ENCODE data around the gene TRIP12.
A peak's percentile ranks its signal among the peaks of the same experiment; 100 is the strongest.
"Not testable (repeated sequence)": the region's sequence is repeated elsewhere in the genome, so short reads cannot be mapped to it uniquely, and the experiment has no call there.

TRIP12 gene

DNA sequence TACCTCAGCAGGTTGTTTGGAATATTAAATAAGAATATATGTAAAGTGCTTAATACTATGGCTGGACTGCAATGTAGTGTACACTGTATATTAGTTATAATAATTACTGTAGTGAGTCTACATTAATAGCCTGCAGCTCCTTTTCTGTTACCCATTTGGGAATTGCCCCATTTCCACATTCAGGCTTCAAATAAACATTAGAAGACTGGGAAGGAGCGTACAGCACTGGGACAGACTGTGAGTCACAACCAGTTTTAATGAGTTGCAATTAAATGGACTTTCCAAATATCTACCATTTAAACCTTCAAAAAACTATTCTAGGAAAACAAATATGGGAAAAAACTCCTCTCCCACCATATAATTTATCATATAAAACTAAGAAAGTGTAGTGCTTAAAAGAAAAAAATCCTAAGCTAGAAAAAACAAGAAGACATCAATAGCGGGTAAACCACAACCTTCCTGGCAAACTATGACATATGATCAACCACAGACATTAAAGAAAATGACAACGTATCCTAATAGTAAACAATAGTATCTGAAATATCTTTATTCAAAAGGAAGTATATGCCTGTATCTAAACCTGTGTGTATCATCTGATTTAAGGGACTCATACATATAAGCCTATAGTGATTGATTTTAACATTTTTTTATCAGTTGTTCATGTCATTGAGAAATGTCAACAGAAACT is 86.1 kb downstream of the TRIP12 start:
- DNase-seq (ENCODE audit: low spot score) (no peak), FAIRE-seq (no peak)

DNA sequence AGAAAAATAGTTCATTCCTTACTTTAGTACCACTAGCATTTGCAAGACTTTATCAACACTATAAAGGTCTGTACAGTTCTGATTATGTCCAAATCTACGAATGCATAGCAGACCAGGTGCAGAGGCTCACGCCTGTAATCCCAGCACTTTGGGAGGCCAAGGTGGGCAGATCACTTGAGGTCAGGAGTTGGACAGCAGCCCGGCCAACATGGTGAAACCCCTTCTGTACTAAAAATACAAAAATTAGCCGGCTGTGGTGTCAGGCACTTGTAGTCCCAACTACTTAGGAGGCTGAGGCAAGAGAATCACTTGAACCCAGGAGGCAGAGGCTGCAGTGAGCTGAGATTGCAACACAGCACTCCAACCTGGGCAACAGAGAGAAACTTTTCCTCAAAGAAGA is 87.4 kb downstream of the TRIP12 start:
- FAIRE-seq; DNase-seq (ENCODE audit: low spot score): not testable (repeated sequence)

DNA sequence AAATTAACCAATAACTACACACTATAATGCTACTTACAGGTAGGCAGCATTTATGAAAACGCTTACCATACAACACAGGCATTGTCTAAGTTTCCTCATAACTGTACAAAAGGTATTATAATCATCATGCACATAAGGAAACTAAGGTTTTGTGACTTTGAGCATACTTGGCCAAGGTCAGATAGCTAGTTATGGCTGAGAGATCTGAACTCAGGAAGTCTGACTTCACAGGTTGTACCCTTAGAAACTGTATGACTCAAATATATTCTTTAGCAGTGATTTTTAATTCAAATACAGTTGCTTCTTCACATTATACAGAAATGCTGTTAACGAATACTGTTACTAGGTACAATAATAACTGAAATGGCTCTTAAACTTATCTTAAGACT is 89.3 kb downstream of the TRIP12 start:
- DNase-seq (ENCODE audit: low spot score), result no peak
- no peak for FAIRE-seq

DNA sequence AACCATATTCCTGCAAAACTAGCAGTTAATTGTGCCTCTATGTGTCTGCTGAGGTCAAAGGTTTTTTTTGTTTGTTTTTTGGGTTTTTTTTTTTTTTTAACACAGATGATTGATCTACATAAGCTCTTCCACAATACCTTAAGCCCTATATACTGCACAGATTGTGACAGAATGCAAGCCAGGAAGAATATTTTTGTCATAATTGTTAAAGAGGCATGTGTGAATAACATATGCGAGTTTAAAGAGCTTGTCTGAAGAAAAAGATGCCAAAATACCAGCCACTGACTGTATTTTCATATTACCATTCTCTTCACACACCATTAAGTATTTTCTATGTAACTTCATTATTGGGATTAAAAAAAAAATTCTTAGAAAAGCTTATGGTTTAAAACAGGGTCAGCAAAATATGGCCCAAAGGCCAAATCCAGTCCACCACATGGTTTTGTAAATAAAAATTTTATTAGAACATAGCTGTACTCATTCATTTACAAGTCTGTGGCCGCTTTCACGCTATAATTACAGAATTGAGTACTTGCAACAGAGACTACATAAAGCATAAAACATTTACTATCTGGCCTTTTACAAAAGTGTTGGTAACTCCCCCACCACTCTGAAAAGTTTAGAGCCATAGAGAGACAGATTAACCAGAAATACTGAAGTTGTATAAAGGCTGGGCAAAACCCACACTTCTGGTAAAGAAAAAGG is 89.9 kb downstream of the TRIP12 start:
- no peak for FAIRE-seq
- DNase-seq (ENCODE audit: low spot score), result no peak

DNA sequence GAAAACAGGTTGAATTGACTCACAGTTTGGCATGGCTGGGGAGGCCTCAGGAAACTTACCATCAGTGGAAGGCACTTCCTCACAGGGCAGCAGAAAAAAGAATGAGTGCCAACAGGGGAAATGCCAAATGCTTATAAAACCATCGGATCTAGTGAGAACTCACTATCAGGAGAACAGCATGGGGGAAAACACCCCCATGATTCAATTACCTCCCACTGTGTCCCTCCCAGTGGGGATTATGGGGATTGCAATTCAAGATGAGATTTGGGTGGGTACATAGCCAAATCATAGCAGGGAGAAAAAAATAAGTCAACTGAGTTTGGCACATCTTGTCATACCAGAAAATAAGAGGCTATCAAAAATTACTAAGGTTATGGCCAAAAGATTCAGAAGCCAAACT is 96.3 kb downstream of the TRIP12 start:
- DNase-seq (ENCODE audit: low spot score), result no peak
- no peak for FAIRE-seq

DNA sequence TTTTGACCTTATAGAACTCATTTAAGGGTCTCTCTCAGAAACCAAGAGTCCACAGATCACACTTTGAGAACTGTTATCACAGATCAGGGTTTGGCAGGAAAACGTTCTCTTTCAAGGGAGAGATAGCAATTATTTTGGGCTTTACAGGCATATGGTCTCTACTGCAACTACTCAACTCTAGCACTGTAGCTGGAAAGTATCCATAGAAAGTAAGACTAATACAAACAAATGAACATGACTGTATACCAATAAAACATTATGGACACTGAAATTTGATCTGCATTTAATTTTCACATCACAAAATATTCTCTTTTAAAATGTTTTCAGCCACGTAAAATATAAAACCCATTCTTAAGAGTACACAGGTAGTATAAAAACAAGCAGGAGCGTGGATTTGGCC is 100.5 kb downstream of the TRIP12 start:
- FAIRE-seq, result no peak
- no peak for DNase-seq (ENCODE audit: low spot score)

DNA sequence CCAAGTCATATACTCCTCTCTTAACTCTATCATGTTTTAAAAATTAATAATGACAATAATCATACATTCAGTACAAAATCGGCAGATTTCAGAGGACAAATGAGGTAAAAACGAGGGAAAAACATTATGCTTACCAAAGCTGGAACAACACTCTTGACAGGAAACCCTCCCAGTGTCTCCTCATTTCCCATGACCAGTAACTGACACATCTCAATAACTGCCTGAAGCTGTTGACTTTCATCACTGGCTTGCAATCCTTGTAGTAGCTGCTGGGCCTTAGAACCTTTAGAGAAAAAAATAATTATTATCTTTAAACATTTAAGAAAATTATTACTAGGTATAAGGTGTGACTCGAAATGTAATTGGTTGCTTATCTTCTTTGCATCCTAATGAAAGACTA is 103.6 kb downstream of the TRIP12 start:
- FAIRE-seq (no peak), DNase-seq (ENCODE audit: low spot score) (no peak)

DNA sequence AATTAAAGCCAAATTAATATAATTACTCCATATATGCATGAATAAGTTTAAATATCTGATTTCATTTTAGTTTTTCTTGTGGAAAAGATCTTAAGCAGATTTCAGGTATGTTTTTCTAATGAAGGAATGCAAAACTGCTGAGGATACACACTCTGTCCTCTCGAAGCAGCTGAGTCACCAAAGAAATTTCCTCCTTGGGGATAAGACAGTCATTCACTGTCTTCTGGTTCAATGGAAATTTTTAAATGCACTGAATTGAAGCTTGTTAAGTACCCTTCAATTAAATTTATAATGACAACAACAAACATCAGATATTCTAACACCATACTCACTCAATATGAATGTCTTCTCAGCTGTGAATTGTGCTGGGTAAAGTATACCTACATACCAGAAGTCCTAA is 106.0 kb downstream of the TRIP12 start:
- DNase-seq (ENCODE audit: low spot score) (no peak), FAIRE-seq (no peak)

DNA sequence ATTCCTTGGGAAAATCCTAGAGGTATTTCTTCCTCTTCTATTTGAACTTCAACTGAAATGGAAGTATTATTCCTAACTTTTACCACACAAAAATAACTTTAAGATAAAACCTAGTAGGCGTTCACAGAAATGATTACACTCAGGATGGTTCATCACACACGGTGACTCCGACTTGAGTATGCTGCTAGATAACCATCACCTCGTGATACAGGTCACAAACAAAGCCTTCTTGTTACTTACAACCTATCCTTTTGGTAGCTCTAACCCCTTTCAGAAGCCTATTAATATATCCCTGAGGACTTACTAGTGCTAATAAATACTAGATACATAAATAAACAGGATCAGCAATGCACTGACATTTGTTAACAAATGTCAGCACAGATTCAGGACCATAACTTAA is 106.5 kb downstream of the TRIP12 start:
- DNase-seq (ENCODE audit: low spot score), result no peak

DNA sequence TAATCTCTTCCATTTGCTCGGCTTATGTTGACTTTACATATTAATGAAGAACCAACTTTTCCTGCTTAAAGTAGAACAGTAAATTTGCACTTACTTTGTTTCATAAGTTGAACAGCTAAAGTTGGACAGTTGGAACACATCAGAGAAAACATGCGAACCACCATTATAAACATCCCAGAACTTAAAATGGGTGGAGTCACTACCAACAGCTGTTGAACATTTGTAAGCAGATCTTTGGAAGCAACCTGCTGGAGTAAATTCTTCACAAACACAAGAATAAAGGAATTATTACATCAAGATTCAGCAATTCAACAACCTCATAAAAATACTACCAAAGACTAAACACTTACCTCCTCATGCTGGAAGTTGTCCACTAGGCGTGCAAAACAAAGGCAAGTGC is 111.0 kb downstream of the TRIP12 start:
- FAIRE-seq (no peak), DNase-seq (ENCODE audit: low spot score) (no peak)

More for the DNA sequence above, 106.5 kb downstream of the TRIP12 start:
- no peak for FAIRE-seq

DNA sequence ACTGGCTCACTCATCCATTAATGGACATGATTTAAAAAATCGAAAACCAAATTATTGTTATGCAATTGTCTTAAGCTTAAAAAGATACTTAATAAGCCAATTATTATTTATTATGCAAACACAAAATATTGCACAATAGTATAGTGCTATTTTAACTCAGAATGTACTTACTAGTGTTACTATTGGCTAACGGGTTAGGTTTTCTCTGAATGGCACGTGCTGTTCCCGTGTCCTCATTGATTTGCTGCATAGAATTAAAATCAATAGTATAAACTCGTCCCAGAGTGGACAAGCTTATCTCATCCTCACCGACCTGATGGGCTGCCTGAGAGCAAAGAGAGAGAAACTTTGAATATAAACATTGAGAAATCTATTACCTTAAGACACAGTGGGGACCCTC is 116.2 kb downstream of the TRIP12 start:
- DNase-seq (ENCODE audit: low spot score), result no peak
- no peak for FAIRE-seq

DNA sequence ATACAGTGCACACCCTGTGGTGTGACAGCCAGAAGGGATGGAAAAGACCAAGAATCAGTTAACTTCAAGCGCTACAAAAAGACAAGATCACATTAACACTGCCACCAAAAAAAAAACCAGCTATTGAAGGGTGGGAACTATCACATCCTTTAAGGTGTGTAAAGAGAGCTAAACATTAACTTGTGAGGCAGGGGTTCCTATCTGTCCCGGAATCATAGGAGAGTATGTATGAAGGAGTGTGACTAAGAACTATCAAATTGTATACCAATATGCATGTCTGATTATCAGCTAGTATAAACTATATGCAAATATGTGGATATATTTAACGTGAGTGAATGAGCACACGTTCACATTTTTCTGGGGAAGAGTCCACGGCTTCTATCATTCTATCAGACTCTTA is 119.0 kb downstream of the TRIP12 start:
- FAIRE-seq, result no peak
- DNase-seq (ENCODE audit: low spot score), result no peak

DNA sequence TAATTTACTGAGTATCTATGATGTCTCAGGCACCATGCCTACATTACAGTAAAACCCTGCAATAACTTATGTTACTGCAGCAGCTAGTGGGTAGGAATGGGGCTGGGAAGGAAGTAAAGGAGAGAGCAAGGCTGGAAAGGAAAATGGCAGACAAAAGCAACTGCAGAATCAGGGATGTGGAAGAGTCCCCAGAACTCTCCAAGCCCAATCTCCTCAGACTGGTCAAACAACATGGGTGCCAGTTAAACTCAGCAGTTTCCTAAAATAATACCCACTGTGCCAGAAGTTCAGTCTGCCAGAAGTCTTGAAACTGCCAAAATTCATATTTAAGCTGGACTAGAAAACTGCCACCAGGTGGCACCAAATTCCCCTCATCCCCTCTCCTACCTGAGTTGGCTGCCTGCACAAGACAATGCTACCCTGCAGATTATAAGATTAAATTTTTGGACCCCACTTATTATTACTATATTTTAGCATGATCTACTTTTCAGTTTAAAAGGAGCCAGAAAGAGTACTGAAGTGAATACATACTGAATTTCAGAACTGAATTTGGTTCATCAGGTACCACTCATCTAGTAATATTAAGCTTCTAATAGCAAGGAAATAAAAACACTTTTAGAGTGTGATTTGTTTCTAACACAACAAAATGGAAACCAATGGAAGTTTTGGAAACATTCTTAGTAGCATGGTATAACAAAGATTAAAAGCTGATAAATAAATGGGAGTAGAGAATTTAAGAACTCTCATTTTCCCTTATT is 120.6 kb downstream of the TRIP12 start:
- FAIRE-seq (no peak), DNase-seq (ENCODE audit: low spot score) (peak; percentile 54)

DNA sequence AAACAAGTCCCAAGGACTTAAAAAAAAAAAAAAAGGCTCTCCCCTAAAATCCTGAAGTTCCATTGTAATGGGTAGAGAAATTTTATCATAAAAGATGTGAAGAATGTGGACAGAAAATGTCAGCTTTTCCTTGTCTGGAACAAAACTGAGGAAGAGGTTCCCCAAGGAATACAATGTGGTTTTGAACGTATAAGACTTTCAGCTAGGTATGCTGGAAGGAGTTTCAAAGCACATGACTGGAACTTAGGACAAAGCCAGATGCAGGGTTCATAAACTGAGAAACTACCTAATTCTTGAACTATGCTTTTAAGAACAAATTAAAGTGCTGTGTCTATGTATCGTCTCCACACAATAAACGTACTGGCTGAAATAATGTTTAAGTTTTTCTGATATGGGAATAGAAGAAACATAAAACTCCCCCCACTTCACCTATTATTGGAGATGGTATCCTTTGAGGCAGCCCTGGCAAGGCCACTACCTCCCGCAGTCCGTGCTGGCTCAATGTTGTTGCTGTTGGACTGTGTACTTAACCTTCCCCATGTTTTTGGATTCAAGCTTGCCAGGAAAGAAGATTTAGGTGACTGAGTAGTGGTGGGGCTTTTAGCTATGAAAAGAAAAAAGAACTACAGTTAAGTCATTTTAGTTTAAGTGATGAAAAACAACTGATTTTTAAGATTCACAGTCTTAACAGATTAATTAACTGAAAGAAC is 123.2 kb downstream of the TRIP12 start:
- FAIRE-seq (no peak), DNase-seq (ENCODE audit: low spot score) (no peak)

DNA sequence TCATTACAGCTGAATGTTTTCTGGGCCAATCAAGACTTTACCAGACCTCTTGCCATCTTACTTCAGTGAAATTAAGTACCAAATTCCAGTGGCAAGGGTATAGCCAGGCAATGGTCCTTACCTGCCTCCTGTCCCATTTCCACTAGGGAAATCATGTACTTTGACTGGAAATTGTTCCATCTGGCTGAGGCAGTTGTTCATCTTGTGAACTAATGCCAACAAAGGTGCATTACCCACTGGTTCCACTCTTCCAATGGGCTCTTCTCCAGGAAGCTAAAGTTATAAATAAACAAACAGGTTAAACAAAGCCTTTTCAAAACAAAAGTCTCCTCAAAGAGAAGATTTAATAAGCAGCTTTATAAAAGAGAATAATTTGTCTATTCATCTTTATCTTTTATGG is 126.8 kb downstream of the TRIP12 start:
- no peak for FAIRE-seq
- DNase-seq (ENCODE audit: low spot score), result no peak

DNA sequence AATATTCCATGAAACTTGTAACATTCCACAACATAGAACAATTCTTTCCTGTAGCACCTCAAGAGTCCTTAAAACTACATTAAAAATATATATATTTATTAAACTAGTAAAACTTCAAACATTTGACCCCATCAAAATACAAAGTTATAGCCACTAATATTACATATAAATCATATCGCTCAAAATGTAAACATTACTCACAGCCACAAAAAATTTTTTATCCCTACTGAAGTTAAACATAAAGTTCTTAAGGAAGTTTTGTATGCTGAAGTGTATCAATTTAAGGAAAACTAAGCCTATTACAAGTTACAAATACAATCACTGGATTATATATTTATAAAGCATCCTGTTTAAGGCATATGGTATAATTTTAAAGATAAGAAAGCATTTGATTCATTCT is 127.2 kb downstream of the TRIP12 start:
- FAIRE-seq (no peak), DNase-seq (ENCODE audit: low spot score) (no peak)

DNA sequence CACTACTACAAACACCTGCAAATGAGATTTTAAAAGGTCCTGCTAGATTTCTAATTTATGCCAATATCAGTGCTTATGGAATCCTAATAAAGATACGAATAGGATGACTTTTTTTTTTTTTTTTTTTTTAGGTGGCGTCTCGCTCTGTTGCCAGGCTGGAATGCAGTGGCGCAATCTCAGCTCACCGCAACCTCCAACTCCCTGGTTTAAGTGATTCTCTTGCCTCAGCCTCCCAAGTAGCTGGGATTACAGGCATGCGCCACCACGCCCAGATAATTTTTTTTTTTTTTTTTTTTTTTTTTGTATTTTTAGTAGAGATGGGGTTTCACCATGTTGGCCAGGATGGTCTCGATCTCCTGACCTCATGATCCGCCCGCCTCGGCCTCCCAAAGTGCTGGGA is 135.5 kb downstream of the TRIP12 start:
- DNase-seq (ENCODE audit: low spot score); FAIRE-seq: not testable (repeated sequence)

DNA sequence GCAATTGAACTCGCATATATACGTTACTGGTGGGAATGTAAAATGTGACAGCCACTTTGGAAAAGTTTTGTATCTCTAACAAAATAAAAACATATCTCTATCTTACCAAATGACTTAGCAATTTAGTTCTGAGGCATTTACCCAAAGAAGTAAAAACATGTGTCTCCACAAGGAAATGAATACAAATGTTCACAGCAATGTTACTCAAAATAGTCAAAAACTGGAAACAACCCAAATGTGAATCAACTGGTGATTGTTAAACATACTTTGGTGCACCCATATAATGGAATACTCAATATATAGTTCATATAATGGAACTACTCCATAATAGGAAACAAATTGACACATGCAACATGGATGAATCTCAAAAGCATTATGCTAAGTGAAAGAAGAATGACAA is 137.0 kb downstream of the TRIP12 start:
- FAIRE-seq (no peak), DNase-seq (ENCODE audit: low spot score) (no peak)

DNA sequence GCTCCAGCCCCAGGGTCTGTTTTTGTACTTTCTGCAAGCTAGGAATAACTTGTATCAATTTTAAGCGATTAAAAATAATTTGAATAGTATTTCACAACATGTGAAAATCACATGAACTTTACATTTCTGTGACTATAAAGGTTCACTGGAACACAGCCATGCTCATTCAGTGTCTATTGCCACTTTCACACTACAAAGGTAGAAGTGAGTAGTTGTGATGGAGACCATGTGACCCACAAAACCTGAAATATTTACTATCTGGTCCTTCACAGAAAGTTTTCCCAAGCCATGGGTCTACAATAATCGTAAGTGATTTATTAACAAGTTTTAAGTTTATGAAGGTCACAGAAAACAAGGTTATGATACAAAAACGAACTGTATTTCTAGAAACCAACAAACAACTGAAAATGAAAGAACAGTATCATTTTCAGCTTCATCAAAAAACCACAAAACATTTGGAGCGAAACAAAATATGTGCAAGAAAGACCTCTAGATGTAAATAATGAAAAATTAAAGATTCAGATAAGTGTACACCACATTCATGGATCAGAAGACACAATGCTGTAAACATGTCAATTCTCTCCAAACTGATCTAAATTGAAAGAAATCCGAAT is 138.6 kb downstream of the TRIP12 start:
- FAIRE-seq (no peak), DNase-seq (ENCODE audit: low spot score) (no peak)

DNA sequence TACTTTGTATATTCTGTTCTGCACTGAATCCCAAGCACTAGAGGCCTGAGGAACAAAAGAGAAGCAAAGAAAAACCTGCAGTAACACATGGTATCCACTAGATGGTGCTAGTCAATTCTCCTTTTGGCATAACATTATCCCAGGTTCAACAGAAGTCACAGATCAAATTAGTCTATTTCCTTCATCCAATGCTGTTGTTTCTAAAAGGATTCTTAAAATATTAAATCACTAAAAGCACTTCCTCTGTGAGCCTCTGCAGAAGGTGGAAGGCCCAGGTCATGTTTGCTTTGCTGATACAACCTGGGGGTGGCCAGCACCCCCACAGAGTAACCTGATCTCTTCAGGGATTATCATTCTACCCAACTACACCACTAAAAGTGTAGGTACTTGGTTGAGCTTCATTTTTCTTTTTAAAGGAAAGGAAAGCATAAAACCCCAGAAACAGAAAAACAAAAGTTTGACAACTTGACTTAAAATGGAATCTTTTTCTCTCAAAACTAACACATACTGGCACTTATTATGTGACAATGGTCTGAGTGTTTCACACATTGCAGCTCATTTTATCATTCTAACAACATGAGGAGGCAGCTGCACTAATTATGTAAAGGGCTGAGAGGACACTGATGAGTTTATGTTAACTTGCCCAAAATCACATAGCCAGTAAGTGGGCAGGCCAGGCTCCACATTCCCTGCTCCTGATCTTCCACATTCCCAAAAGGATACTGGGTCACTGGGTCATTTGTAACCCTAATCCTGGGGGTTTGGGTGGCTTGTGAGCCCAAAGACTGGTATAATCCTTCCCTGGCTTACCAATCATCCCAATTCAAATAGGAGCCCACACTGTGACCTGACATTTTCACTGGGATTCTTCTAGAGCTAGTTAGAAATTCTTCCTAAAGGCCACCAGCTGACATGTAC is 140.7 kb downstream of the TRIP12 start:
- FAIRE-seq, result no peak
- peak; percentile 56 for DNase-seq (ENCODE audit: low spot score)
